Osteocyte (in vitro differentiated cells): ENCODE results near the gene TBXAS1. TPM values are rescaled to one million over a fixed set of nuclear protein-coding genes. Genes with fewer than 3 reads are reported as not detected.

Experiments
- DNase-seq: peaks from one replicate; pipeline ENCODE4 v3.0.0; 2021; ENCODE audit warnings: mixed read lengths; ENCODE audit not compliant: unreplicated experiment; ENCODE audit errors: extremely low spot score
- H3K27ac Mint-ChIP-seq: one replicate; pipeline ENCODE4 v1.8.0; 2021; ENCODE audit warnings: mild to moderate bottlenecking, mixed read lengths; ENCODE audit not compliant: unreplicated experiment
- H3K27me3 Mint-ChIP-seq: one replicate; pipeline ENCODE4 v1.8.0; 2021; ENCODE audit warnings: mixed read lengths; ENCODE audit not compliant: unreplicated experiment
- H3K36me3 Mint-ChIP-seq: one replicate; pipeline ENCODE4 v1.8.0; 2021; ENCODE audit warnings: mixed read lengths; ENCODE audit not compliant: unreplicated experiment
- H3K4me1 Mint-ChIP-seq: one replicate; pipeline ENCODE4 v1.8.0; 2021; ENCODE audit warnings: mixed read lengths; ENCODE audit not compliant: unreplicated experiment
- H3K4me3 Mint-ChIP-seq: one replicate; pipeline ENCODE4 v1.8.0; 2021; ENCODE audit warnings: mild to moderate bottlenecking, moderate library complexity, mixed read lengths; ENCODE audit not compliant: unreplicated experiment
- H3K9me3 Mint-ChIP-seq: one replicate; pipeline ENCODE4 v1.8.0; 2021; ENCODE audit warnings: mixed read lengths; ENCODE audit not compliant: unreplicated experiment
- total RNA-seq: library from RNA; stranded (reverse); gene quantifications from 2 replicates; pipeline ENCODE4 v1.2.1, GENCODE V29; 2021
- TF ChIP-seq, protein P1 (sequence below): fragments of 200-600 bp; sonication (generic); IDR thresholded peaks from 2 replicates; pipeline ENCODE4 v1.5.0; 2021; ENCODE audit warnings: antibody characterized with exemption, mild to moderate bottlenecking, moderate library complexity

The TBXAS1 gene
- total RNA-seq, 1 donor from 2014 or later, result 3.5 TPM

DNA sequence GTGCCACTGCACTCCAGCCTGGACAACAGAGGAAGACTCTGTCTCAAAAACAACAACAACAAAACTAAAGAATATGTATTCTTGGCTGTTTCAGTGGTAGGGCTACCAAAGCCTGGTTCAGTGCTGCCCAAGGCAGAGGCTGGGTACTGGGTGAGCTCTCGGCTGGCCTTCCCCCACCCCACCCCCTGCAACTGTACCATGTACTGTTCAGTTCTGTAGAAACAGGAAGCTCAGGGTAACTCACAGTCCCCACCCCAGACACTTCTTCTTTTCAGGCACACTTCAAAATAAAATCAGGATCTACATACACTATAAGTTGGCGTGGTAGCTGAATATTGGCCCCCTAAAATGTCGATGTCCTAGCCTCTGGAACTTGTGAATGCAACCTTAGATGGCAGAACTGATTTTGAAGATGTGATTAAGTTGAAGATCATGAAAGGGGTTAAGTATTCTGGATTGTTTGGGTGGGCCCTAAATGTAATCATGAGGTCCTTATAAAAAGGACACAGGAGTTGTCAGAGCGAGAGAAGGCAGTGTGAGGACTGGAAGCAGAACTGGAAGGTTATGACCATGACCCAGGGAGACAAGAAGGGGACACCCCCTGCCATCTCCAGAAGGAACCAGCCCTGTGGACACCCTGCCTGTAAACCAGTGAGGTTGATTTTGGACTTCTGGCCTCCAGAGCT, 31.2 kb downstream of the TBXAS1 start:
- H3K9me3 Mint-ChIP-seq, result peaks cover 11% of the 10 kb centered on the region
- TF ChIP-seq, protein P1, sequence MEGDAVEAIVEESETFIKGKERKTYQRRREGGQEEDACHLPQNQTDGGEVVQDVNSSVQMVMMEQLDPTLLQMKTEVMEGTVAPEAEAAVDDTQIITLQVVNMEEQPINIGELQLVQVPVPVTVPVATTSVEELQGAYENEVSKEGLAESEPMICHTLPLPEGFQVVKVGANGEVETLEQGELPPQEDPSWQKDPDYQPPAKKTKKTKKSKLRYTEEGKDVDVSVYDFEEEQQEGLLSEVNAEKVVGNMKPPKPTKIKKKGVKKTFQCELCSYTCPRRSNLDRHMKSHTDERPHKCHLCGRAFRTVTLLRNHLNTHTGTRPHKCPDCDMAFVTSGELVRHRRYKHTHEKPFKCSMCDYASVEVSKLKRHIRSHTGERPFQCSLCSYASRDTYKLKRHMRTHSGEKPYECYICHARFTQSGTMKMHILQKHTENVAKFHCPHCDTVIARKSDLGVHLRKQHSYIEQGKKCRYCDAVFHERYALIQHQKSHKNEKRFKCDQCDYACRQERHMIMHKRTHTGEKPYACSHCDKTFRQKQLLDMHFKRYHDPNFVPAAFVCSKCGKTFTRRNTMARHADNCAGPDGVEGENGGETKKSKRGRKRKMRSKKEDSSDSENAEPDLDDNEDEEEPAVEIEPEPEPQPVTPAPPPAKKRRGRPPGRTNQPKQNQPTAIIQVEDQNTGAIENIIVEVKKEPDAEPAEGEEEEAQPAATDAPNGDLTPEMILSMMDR, result no peak
- no peak overlapping the region for H3K4me3 Mint-ChIP-seq
- H3K4me1 Mint-ChIP-seq, result no peaks in the 10 kb centered on the region
- peaks cover 6% of the 10 kb centered on the region for H3K36me3 Mint-ChIP-seq
- DNase-seq, result peak; percentile 34
- no peak overlapping the region for H3K27ac Mint-ChIP-seq
- peaks cover 26% of the 10 kb centered on the region for H3K27me3 Mint-ChIP-seq

DNA sequence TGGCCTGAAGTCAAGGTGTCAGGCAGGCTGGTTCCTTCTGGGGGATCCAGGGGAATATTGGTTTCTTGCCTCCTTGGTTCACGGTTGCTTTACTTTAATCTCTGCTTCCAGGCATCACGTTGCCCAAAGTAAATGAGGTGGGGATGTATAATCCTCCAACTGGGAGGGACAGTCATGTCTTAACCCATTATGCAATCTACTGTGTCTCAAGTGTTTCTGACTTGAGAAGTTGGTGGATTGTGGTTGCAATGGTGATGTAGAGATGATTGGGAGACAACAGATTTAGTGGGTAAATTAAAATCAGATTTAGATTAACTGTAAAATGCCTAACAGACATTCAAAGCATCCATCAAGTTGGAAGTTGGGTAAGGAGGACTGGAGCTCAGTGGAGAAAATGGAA, 32.7 kb downstream of the TBXAS1 start:
- TF ChIP-seq, protein P1, result no peak
- peaks cover 6% of the 10 kb centered on the region for H3K36me3 Mint-ChIP-seq

DNA sequence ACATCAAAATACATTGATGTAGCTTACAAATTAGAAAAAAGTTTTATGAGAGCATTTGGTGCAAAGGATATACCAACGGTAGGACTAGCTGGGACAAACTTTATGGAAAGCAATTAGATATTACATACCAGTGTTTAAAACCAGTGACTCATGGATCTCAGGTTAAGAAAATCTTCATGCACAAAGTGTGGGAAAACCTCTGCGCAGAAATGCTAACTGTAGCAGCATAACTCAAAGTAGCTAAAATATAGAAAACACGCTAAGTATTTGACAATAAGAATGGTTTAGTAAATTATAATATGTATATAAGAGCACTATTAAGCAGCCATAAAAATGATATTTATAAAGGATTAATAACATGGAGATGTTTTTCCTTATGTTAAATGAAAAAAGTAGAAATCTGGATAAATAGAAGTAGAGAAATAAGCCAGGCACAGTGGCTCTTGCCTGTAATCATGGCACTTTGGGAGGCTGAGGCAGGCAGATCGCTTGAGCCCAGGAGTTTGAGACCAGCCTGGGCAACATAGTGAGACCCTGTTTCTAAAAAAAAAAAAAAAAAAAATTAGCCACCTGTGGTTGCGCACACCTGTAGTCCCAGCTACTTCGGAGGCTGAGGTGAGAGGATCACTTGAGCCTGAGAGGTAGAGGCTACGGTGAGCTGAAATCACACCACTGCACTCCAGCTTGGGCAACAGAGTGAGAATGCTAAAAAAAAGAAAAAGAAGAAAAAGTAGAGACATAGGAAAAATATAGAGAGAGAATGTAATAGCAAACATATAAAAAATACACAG, 37.2 kb downstream of the TBXAS1 start:
- Mint-ChIP-seq H3K36me3 (peaks cover 6% of the 10 kb centered on the region), H3K4me3 (no peak overlapping the region), H3K27me3 (peaks cover 24% of the 10 kb centered on the region), H3K27ac (no peak overlapping the region), H3K9me3 (peaks cover 11% of the 10 kb centered on the region), H3K4me1 (peaks cover 3% of the 10 kb centered on the region)
- no peak for DNase-seq
- TF ChIP-seq, protein P1, result no peak

More for the DNA sequence above, 32.7 kb downstream of the TBXAS1 start:
- peaks cover 11% of the 10 kb centered on the region for H3K9me3 Mint-ChIP-seq
- no peak for DNase-seq
- no peak overlapping the region for H3K4me3 Mint-ChIP-seq
- peaks cover 26% of the 10 kb centered on the region for H3K27me3 Mint-ChIP-seq
- no peak overlapping the region for H3K27ac Mint-ChIP-seq
- no peaks in the 10 kb centered on the region for H3K4me1 Mint-ChIP-seq

DNA sequence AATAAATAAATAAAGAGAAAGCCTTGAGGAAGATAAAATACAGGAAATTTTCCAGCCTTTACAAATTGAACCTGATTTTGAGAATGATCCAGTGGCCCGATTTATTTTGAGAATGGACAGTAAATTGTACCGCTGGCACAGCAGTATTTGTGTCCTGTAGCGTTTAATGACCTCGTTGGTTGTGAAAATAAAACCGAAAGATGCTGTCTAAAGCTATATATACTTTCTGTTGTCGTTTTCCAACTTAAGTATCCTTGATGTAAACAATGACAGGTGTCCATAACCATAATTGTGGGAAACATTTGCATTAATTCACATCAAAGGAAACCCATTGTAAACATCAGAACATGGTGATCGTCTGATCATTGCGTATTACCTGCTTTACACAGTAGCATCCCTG, 38.8 kb downstream of the TBXAS1 start:
- Mint-ChIP-seq H3K27ac (no peak overlapping the region), H3K36me3 (peaks cover 6% of the 10 kb centered on the region), H3K27me3 (peaks cover 15% of the 10 kb centered on the region), H3K9me3 (peaks cover 11% of the 10 kb centered on the region), H3K4me1 (peaks cover 12% of the 10 kb centered on the region), H3K4me3 (no peak overlapping the region)
- DNase-seq, result no peak
- TF ChIP-seq, protein P1, result no peak

DNA sequence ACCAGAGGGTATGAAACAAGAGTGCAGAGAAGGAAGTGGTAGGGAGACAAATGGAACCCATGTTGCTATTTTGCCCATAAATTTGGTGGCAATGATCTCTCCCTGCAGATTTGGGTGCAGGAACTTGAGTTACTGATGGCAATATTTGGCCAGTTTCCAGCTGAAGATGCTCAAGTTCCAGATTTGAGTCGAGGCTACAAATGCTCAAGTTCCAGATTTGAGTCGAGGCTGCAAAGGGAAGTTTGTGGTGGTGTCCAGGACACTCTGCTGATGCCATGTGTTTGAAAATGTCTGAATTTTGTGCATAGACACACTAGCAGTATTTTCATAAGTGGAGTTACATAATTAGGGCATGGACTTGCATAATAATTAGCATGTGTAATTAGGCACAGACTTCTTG, 40.8 kb downstream of the TBXAS1 start:
- TF ChIP-seq, protein P1, result no peak
- H3K27ac Mint-ChIP-seq, result no peak overlapping the region
- H3K36me3 Mint-ChIP-seq, result no peaks in the 10 kb centered on the region
- DNase-seq, result no peak
- H3K27me3 Mint-ChIP-seq, result peaks cover 5% of the 10 kb centered on the region
- H3K9me3 Mint-ChIP-seq, result no peaks in the 10 kb centered on the region
- peaks cover 12% of the 10 kb centered on the region for H3K4me1 Mint-ChIP-seq
- H3K4me3 Mint-ChIP-seq, result no peak overlapping the region
